ENCODE measurements around the gene CERS4.
"Not testable (repeated sequence)": the region's sequence is repeated elsewhere in the genome, so short reads cannot be mapped to it uniquely, and the experiment has no call there.

Gene CERS4

DNA sequence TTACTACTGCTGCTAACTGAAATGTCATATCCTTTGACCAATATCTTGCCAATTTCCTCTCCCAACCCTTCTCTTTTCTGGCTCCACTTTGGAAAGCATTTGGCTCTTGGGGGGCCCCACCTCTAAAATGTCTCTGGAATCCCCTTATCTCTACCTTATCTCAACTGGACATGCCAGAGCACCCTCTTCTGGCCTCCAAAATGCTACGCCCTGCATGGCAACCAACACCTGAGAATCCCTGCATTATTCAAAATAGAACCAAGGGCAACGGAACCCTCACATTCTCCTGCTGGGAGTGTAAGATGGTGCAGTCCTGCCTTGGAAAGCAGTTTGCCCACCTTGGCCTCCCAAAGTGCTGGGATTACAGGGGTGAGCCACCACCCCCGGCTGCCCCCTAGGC is 35.3 kb downstream of the CERS4 start:
- no peak for DNase-seq

- DNase-seq = no peak
Observed at GRCh38 chr19:8245869-8246835, 37.0 kb downstream of the CERS4 start.

GRCh38 chr19:8247129-8247890 is 38.1 kb downstream of the CERS4 start:
- DNase-seq = not testable (repeated sequence)

DNA sequence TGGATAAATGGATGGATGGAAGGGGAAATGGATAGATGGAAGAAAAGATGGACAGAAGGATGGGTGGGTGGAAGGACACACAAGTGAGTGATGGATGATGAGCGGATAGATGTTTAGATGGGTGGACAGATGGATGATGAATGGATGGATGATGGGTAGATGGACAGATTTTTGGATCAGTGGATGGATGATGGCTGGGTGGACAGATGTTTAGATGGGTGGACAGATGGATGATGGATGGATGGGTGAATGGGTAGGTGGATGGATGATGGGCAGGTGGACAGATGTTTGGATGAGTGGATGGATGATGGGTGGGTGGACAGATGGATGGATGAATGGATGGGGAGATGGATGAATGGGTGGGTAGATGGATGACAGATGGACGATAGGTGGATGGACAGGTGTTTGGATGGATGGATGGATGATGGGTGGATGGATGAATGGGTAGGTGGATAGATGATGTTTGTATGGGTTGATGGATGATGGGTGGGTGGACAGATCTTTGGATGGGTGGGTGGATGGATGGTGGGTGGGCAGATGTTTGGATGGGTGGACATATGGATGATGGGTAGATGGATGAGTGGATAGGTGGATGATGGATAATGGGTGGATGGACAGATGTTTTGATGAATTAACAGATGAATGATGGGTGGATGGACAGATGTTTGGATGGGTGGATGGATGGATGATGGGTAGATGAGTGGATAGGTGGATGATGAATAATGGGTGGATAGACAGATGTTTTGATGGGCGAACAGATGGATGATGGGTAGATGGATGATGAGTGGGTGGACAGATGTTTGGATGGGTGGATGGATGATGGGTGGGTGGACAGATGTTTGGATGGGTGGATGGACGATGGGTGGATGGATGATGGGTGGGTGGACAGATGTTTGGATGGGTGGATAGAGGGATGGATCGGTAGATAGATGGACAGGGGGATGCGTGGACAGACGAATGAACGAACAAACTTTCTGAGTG is 39.5 kb downstream of the CERS4 start:
- no peak for DNase-seq

DNA sequence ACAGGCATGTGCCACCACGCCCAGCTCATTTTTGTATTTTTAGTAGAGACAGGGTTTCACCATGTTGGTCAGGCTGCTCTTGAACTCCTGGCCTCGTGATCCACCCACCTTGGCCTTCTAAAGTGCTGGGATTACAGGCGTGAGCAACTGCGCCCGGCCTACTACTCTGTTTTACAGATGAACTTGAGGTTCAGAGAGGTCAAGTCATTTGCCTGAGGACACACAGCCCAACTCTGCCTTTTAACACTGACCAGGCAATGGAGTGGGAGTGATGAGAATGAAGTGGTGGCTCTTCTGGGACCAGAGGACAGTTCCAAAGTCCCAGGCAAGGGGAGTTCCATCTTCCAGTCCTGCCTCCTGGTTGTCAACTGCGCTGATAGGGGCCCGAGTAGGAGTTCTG is 41.4 kb downstream of the CERS4 start:
- no peak for DNase-seq

DNA sequence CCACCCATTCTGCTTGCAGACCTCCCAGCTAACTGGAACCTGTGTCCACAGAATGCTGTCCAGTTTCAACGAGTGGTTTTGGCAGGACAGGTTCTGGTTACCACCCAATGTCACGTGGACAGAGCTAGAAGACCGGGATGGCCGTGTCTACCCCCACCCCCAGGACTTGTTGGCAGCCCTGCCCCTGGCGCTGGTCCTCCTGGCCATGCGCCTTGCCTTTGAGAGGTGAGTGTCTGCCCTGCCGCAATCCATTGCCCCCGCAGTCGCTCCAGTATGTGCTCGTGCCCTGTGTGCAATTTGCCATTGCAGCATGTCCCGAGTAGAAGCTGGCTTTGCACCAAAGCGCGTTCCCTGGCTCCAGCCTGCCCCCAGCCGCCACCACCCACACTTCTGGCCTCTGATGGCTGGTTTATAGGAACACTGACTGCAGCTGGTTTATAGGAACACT is 41.9 kb downstream of the CERS4 start:
- DNase-seq = no peak

- peak; percentile 35 for DNase-seq
Observed at GRCh38 chr19:8252922-8253589, 43.9 kb downstream of the CERS4 start.

- no peak for DNase-seq
Observed at GRCh38 chr19:8253678-8254077, 44.5 kb downstream of the CERS4 start.

- DNase-seq = no peak
Observed at GRCh38 chr19:8254286-8255001, 45.3 kb downstream of the CERS4 start.

GRCh38 chr19:8255426-8256125 is 46.4 kb downstream of the CERS4 start:
- DNase-seq = no peak

GRCh38 chr19:8256276-8257051 is 47.3 kb downstream of the CERS4 start:
- no peak for DNase-seq

DNA sequence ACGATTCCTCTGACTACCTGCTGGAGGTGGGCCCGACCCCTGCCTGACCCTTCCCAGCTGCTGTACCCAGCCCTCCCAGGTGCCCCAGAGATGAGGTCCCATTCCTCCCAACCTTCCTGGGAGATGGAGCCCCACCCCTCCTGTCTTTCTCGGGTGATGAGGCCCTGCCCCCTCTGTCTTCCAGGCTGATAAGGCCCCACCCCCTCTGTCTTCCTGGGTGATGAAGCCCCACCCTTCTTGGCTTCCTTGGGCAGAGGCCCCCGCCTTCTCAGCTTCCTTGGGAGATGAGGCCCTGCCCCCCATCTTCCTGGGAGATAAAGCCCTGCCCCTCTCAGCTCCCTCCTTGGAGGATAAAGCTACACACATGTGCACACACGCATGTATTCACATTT is 47.9 kb downstream of the CERS4 start:
- DNase-seq = no peak

DNA sequence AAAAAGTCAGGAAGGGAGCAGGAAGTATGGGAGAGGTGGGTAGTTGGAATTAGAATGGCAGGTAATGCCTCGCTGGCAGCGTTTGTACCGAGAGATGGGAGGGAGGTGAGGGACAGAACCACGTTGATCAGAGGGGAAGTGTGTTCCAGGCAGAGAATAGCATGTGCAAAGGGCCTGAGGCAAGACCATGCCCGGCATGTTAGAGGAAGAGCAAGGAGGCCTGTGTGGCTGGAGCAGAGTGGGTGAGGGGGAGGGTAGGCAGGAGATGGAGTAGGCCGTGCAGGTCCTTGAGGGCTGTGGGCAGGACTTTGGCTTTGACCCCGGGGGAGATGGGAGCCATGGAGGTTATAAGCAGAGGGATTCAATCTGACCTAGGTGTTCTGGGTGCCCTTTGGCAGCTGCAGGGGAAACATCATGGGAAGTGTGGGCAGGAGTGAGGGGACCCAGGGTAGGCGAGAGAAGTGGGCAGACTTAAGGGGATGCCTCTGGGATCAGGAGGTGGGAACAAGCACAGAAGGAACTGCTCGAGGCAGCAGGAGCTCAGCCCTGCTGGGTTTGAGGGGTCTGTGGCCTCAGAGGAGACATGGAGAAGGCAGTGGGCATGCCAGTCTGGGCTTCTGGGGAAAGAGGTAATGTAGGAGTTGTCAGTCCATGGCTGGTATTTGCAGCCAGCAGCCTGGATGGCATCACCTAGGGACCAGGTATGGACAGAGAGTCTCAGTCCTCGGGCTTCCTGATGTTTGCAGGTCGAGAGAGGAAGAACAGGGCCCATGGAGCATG is 50.2 kb downstream of the CERS4 start:
- DNase-seq = no peak

GRCh38 chr19:8259922-8260247 is 50.7 kb downstream of the CERS4 start:
- DNase-seq = no peak

GRCh38 chr19:8261347-8261746 is 52.2 kb downstream of the CERS4 start:
- DNase-seq = no peak

GRCh38 chr19:8261881-8262280 is 52.7 kb downstream of the CERS4 start:
- no peak for DNase-seq

DNA sequence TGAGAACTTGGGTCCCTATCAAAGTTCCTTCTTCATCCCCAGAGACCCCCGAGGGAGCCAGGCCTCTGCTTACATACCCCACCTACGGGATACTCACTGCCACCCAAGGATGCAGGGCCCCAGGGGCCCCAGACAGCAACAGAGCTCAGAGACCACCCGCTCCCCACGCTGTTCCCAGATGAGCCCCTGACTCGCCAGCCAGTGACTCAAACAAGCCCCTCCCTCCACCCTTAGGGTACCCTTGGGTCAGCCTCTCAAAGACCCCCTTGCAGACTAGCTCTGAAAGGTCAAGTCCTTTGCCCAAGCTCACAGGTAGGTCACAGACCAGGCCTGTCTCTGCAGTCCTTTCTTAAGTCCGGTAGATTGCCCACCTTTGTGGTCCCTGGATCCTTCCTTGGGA is 53.3 kb downstream of the CERS4 start:
- no peak for DNase-seq

DNA sequence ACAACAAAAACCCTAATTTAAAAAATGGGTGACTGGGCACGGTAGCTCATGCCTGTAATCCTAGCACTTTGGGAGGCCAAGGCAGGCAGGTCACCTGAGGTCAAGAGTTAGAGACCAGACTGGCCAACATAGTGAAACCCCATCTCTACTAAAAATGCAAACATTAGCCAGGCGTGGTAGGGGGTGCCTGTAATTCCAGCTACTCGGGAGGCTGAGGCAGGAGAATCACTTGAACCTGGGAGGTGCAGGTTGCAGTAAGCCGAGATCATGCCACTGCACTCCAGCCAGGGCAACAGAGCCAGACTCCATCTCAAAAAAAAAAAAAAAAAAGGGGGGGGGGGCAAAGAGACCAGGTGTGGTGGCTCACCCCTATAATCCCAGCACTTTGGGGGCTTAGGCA is 55.1 kb downstream of the CERS4 start:
- DNase-seq = not testable (repeated sequence)

GRCh38 chr19:8265872-8266271 is 56.7 kb downstream of the CERS4 start:
- no peak for DNase-seq
